ENCODE measurements around the gene PIGZ.
A peak's percentile ranks its signal among the peaks of the same experiment; 100 is the strongest.
"Not testable (repeated sequence)": the region's sequence is repeated elsewhere in the genome, so short reads cannot be mapped to it uniquely, and the experiment has no call there.

Gene PIGZ

DNA sequence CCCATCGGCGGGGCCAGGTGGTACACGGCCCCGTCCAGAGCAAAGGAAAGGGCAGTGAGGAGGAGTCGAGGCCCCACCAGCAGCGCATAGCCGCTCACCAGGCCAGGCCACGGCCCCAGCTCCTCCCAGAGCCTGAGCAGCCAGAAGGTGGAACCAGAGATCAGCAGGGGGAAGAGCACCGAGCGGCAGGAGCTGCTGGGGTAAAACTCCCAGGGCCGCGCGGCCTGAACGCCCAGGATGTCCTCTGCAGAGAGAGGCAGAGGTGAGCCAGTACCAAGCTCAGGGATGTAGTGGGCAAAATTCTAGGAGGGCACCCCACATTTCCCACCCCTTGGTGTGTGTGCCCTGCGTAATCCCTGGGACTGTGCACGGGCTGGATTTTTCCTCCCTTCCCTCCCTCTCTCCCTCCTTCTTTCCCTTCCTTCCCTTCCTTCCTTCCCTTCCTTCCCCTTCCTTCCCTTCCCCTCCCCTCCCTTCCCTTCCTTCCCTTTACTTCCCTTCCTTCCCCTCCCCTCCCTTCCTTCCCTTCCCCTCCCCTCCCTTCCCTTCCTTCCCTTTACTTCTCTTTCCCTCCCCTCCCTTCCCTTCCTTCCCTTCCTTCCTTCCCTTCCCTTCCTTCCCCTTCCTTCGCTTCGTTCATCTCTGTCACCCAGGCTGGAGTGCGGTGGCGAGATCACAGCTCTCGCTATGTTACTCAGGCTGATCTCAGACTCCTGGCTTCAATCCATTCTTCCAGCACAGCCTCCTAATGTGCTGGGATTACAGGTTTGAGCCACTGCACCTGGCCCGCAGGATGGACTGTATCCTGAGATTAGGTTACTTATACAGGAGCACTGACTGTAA lies 20.0 kb downstream of the PIGZ start:
- DNase-seq: no peak

- no peak for DNase-seq
Observed at GRCh38 chr3:196947860-196948441, 20.7 kb downstream of the PIGZ start.

DNA sequence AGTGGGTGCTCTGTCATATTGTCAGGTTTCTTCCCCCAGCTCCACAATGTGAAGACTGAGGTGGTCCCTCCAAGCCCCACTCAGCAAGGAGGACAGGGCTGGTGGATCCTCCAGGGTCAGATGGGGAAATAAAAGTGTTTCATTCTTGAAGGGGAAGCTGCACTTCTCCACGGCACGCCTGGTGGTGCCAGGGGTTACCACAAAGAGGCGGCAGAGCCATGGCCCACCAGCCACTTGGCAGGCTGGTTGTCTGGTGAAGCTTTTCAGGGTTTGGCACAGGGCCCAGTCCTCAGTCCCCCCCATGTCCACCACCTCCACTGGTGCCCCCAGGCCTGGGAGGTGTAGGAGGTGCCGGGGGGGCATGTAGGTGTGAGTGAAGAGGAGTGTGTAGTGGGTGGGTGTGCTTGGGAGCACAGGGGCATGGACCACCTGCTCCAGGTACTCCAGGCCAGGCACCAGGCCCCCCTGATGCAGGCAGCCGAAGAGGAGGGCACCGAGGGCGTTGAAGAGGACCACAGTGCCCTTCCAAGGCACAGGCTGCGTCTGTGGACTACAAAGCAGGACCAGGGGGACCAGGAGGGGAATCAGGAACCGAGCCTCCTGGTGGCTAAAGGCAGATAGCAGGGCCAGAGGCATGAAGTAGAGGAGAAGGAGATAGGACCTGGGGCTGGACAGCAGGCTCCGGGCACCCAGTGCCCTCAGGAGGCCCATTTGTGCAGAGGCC lies 21.3 kb downstream of the PIGZ start:
- DNase-seq: no peak

- not testable (repeated sequence) for DNase-seq
Observed at GRCh38 chr3:196944037-196944790, 24.4 kb downstream of the PIGZ start.

- peak; percentile 38 for DNase-seq
Observed at GRCh38 chr3:196942915-196943277, 25.7 kb downstream of the PIGZ start.

GRCh38 chr3:196942226-196942914 lies 26.3 kb downstream of the PIGZ start, which contains the start of gene NCBP2:
Gene NCBP2 (minus strand): TSS chr3:196942528. CDS start chr3:196942503, 25 bp downstream.
- peak; percentile 94 for DNase-seq

GRCh38 chr3:196941729-196942225 lies 26.9 kb downstream of the PIGZ start:
- peak; percentile 69 for DNase-seq

GRCh38 chr3:196938576-196938975 lies 30.1 kb downstream of the PIGZ start:
- DNase-seq: no peak

GRCh38 chr3:196938124-196938523 lies 30.5 kb downstream of the PIGZ start:
- no peak for DNase-seq

- DNase-seq: no peak
Observed at GRCh38 chr3:196936288-196936687, 32.3 kb downstream of the PIGZ start.

- DNase-seq: no peak
Observed at GRCh38 chr3:196932600-196932999, 36.0 kb downstream of the PIGZ start.

GRCh38 chr3:196931828-196932587 lies 36.6 kb downstream of the PIGZ start:
- DNase-seq: no peak

DNA sequence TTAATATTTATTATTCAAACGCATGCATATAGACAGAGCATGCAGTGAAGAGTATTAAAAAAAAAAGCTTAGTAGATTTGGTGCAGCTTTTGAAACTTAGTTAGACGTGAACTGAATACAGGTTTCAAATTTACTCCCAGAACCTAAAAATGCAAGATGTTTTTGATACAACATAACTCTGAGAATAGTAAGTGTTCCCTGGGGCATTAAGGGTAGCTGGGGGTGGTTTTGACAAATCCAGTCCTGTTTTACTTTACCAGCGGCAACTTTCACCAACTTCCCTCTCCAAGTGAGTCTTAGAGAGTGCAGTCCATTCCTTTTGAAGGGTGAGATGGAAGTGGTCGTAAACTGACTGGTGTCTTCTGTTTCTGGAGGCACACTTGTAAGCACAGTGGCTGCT lies 37.5 kb downstream of the PIGZ start:
- DNase-seq: no peak

DNA sequence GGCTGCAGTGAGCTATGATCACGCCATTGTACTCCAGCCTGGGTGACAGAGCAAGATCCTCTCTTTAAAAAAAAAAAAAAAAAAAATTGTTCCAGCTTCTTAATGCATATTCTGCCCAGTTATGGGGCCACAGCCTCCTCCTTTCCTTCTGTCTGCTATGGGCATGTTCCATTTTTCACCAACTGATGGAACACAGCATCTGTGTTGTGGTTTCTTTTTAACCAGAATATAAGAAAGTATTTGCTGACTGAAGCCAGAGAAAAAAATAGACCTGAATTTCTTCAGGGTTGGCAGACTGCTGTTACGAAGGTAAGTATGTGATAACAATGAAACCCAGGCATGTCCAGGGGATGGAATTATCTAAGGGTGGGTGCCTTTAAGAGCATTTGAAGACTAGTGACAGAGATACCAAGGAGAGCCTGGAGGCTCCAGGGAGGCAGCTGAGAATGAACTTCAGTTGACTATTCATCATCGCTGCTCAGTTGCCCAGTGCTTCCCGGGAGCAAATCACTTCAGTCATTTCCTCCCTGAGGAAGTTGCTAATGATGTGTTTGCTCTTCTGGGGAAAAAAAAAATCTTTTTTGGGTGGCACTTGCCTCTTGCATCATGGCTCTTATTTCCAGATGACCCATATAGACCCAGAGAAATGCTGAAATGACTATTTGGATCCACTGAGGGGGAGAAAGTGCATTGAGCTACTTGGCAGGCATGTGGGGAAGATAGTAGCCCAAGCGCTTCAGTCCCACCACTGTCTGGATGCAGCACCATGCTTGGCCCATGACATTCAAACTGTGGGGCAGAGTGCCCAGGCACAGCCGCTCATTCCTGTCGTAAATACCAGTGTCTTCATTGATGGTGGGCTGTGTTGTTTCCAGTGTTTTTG lies 40.8 kb downstream of the PIGZ start:
- DNase-seq: no peak

GRCh38 chr3:196920733-196921132 lies 47.9 kb downstream of the PIGZ start:
- no peak for DNase-seq

GRCh38 chr3:196918968-196919367 lies 49.7 kb downstream of the PIGZ start:
- no peak for DNase-seq

DNA sequence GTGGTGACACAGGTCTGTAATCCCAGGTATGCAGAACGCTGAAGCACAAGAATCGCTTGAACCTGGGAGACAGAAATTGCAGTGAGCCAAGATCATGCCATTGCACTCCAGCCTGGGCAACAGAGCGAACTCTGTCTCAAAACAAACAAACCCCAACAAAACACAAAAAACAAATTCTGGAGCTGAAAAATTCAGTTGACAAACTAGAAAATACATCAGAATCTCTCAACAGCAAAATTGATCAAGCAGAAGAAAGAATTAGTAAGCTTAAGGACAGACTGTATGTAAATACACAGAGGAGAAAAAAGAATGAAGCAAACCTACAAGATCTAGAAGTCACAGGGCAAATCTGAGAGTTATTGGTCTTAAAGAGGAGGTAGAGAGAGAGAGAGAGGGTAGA lies 51.6 kb downstream of the PIGZ start:
- no peak for DNase-seq

- DNase-seq: no peak
Observed at GRCh38 chr3:196916221-196916620, 52.4 kb downstream of the PIGZ start.

DNA sequence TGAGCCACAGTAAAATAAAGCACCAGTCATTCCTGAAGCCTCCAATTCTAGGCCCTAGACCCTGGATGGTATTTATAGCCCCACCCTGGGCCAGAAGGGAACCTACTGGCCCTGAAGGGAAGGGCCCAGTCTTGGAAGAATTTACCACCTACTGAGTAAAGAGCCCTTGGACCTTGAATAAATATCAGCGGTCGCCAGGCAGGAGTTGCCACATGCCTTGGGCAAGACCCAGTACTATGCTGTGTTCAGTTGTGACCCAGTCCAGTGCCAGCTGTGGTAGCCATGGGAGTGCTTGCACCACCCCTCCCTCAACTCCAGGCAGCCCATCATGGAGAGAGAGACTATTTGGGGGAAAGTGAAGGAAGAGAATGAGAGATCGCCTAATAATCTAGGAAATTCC lies 53.3 kb downstream of the PIGZ start:
- DNase-seq: no peak

DNA sequence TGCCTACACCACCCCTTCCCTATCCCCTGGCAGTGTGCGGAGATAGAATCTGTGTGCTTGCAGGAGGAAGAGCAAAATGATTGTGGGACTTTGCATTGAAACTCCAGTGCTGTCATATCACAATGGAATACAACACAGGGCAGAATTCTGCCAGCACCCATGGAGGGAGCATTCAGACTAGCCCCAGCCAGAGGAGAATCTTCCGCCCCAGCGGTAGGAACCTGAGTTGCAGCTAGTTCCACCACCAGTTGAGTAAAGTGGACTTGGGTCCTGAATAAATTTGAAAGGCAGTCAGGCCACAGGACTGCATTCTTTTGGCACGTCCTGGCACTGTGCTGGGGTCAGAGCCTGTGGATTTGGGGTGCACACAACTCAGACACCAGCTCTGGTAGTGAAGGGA lies 53.8 kb downstream of the PIGZ start:
- DNase-seq: no peak
